Cortex of kidney (tissue), 1 donor: ENCODE data around the gene DPH1.

Source experiments
- DNase-seq: peaks from one replicate; lab custom pipeline; 2025; lab: John Stamatoyannopoulos, UW

Gene DPH1

DNA sequence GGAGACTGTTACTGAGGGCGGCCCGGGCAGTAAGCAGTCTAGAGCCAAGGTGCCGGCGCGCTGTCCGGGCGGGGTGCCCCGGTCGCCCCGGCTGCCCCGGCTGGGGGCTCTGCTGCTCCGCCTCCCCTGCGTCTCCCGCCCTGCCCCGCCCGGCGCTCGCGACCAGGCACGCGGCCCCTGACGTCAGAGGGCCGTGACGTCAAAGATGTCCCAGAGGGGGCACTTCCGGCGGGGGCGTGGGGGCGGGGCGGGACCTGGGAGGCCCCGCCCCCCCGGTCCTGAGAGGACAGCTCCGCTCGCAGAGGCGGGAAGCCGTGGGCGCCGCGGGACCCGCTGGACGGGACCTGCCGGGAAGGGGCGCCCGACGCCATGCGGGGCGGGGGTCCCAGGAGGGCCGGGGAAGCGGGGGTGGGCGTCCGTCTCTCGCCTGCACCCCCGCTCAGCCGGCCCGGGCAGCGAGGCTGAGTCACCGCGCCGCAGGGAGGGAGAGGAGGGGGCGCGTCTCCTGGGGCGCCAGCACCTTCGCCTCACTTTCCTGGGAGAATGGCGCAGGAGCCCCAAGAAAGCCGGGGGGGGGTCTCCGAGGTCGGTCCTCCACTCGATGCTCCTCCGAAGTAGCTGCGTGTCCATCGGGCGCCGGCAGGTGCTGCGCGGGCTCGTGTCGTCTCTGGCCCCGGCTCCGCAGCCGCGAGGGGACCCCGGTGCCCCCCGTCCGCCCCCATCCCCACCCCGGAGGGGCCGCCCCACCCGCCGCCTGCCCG lies 20.5 kb downstream of the DPH1 start:
- no peak for DNase-seq

DNA sequence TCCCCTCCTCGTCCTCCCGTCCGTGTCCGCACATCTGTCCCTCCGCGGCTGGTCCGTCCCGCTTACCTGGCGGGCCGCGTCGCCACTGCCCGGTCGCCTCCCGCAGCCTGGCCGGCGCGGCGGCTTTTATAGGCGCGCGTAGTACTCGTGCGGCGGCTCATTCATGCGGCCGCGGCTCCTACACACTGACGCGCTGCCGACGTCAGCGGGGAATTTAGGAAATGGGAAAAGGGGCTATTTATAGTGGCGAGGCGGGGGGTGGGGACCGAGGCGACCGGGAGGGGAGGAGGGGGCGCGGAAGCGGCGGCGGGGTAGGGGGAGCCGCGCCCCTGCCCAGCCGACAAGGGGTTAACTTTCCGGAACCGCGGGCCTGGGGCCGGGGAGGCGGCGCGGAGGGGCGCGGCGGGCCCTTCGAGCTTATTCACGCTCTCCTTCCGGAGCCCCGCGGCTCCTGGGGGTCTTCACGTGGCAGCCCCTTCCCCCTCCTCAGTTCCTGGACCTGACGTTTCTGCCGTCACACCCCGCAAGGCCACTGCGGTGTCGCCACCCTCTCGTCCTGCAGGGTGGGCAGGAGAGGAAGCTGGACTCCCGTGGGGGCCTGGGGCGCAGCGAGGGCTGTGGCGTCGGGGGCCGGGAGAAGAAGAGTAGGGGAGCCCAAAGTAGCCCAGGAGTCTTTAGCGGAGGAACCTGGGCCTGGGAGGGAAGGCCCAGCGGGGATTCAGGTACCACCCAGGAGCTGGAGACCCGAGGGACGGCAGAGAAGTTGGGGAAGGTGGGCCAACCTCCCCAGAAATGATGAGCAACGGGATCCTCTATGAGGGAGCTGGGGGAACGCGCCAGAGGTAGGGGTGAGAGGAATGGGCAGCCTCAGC lies 21.3 kb downstream of the DPH1 start:
- DNase-seq, result no peak

DNA sequence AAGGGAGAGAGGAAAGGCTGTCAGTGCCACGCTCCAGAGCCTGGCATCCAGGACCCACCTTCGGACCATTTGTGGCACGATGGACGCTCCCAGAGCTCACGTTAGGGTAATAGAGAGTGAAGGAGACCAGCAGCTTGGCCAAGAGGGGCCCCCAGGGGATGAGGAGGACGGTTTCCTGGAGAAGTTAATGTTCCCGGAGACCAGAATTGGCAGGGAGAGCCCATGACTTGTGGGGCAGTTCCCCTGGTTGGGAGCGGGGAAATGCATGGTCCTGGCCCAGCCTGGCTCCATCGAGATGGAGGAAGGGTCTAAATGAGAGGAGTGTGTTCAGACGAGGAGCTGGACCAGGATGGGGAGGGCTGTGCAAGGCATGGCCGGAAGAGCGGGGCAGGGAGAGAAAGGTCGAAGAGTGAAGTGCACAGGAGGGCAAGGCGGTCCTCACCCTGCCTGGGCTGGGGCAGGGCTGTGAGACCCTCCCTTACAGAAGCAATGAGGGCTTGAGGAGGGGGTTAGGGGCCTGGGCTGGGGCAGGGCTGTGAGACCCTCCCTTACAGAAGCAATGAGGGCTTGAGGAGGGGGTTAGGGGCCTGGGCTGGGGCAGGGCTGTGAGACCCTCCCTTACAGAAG lies 22.1 kb downstream of the DPH1 start:
- DNase-seq, result no peak

DNA sequence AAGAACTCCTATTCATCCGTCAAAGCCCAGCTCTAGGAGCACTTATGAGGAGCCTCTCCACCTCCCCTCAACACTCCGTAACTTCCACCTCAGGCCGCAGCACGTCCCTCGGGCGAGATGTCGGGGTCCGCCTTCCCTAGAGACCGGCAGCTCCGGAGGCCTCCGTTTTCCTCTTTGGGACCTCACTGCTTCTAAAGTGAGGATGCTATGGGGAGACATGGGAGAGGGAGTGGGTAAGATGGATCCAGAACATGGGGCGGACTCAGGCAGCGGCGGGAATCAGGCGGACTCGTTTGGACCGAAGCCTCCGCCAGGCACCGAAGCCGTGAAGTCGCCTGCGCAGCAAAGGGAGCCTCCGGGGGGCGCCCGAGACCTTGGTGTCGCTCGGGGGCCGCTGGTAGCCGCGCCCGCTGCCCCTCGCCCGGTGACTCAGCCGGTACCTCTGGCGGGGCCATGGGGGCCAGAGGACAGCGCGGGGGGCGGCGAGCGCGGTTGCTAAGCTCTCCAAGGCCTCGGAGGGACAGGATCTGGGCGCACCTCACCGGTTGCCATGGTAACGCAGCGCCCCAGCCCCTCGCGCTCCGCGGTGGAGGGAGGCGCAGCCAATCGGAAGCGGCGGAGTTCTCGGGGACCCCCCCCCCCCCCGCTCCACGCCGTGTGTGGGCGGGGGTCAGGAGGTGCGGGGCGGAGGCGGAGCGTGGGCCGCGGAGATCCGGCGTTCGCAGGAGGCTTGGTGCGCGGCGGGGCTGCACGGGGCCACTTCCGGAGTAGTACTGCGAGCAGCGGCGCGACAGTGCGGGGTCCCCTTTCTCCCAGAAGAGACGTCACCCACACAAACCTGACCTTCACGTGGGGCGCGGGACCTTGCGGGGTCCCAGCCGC lies 23.7 kb downstream of the DPH1 start:
- DNase-seq, result no peak

DNA sequence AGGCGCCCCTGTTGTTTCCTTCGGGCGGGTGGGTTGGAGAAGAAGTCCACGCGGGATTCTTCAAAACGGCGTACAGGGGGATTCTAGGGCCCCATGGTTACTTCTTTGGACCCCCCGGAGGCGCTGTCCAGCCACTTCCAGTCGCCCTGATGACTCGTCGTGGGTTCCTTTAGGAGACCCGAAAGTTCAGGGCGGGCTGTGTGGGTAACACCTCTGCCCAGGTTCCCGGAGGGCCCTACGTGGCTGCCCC lies 24.2 kb downstream of the DPH1 start:
- no peak for DNase-seq

DNA sequence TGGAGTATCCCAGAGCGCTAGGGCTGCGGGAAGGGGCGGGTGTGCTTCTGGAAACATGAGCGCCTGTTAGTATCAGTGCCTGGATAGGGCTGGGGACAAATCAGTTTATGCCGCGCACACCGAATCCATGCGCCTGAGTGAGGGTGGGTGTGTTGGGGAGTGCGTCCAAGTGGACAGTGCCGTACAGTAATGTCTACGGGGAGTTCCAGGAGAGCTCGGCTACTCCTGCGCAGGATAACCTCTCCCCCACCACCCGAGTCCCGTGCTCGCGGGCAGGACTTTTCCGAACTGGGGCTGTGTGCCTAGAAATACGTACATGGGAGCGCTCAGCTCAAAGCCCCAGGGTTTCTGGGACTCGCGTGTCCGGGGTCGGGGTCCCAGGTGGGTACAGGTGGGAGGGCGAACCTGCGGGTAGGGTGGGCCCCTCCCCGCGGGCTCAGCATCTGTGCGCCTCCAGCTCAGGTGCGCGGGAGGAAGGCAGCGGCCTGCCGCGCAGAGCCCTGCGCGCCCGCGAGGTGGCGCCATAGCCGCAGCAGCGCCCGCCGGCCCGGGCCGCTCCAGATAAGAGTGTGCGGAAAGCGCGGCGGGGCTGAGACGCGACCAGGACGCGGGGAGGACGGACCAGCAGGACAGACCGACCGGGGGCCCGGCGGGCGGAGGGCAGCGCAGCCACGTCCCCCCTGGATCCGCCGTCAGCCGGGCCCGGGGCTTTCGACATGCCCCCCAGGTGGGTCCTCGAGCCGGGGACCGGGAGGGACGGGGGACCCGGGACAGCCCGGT lies 24.7 kb downstream of the DPH1 start, which contains the start of gene HIC1:
Gene HIC1 (plus strand): TSS at position 592 of the 780 bp plus-strand sequence. CDS start 1,588 bp downstream, outside the sequence.
- no peak for DNase-seq

DNA sequence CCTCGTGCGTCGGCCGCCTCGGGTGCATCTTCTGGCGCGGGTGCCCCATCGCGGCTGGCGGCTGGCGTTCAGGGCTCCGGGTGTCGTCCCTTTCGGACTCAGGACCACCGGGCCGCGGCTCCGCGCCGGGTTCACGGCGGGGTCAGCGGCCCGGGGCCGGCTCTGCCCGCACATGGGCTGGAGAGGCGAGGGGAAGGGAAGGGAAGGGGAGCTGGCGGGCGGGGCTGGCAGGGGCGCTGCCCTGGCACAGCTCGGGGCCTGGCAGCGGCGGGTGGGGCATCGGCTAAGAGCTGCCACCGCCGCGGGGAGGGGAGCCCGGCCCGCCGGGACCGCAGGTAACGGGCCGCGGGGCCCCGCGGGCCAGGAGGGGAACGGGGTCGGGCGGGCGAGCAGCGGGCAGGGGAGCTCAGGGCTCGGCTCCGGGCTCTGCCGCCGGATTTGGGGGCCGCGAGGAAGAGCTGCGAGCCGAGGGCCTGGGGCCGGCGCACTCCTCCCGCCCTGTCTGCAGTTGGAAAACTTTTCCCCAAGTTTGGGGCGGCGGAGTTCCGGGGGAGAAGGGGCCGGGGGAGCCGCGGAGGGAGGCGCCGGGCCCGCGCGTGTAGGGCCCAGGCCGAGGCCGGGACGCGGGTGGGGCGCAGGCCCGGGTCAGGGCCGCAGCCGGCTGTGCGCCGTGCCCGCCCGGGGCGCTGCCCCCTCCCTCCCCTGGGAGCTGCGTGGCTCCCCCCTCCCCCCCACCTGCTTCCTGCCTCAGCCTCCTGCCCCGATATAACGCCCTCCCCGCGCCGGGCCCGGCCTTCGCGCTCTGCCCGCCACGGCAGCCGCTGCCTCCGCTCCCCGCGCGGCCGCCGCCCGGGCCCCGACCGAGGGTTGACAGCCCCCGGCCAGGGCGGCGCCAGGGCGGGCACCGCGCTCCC lies 25.6 kb downstream of the DPH1 start:
- no peak for DNase-seq

DNA sequence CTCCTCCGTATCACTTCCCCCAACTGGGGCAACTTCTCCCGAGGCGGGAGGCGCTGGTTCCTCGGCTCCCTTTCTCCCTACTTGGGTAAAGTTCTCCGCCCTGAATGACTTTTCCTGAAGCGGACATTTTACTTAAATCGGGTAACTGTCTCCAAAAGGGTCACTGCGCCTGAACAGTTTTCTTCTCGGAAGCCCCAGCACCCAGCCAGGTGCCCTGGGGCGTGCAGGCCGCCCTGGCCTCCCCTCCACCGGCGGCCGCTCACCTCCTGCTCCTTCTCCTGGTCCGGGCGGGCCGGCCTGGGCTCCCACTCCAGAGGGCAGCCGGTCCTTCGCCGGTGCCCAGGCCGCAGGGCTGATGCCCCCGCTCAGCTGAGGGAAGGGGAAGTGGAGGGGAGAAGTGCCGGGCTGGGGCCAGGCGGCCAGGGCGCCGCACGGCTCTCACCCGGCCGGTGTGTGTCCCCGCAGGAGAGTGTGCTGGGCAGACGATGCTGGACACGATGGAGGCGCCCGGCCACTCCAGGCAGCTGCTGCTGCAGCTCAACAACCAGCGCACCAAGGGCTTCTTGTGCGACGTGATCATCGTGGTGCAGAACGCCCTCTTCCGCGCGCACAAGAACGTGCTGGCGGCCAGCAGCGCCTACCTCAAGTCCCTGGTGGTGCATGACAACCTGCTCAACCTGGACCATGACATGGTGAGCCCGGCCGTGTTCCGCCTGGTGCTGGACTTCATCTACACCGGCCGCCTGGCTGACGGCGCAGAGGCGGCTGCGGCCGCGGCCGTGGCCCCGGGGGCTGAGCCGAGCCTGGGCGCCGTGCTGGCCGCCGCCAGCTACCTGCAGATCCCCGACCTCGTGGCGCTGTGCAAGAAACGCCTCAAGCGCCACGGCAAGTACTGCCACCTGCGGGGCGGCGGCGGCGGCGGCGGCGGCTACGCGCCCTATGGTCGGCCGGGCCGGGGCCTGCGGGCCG lies 26.5 kb downstream of the DPH1 start:
- no peak for DNase-seq

DNA sequence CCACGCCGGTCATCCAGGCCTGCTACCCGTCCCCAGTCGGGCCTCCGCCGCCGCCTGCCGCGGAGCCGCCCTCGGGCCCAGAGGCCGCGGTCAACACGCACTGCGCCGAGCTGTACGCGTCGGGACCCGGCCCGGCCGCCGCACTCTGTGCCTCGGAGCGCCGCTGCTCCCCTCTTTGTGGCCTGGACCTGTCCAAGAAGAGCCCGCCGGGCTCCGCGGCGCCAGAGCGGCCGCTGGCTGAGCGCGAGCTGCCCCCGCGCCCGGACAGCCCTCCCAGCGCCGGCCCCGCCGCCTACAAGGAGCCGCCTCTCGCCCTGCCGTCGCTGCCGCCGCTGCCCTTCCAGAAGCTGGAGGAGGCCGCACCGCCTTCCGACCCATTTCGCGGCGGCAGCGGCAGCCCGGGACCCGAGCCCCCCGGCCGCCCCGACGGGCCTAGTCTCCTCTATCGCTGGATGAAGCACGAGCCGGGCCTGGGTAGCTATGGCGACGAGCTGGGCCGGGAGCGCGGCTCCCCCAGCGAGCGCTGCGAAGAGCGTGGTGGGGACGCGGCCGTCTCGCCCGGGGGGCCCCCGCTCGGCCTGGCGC lies 27.3 kb downstream of the DPH1 start:
- DNase-seq, result no peak

DNA sequence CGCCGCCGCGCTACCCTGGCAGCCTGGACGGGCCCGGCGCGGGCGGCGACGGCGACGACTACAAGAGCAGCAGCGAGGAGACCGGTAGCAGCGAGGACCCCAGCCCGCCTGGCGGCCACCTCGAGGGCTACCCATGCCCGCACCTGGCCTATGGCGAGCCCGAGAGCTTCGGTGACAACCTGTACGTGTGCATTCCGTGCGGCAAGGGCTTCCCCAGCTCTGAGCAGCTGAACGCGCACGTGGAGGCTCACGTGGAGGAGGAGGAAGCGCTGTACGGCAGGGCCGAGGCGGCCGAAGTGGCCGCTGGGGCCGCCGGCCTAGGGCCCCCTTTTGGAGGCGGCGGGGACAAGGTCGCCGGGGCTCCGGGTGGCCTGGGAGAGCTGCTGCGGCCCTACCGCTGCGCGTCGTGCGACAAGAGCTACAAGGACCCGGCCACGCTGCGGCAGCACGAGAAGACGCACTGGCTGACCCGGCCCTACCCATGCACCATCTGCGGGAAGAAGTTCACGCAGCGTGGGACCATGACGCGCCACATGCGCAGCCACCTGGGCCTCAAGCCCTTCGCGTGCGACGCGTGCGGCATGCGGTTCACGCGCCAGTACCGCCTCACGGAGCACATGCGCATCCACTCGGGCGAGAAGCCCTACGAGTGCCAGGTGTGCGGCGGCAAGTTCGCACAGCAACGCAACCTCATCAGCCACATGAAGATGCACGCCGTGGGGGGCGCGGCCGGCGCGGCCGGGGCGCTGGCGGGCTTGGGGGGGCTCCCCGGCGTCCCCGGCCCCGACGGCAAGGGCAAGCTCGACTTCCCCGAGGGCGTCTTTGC lies 28.0 kb downstream of the DPH1 start:
- DNase-seq, result no peak

DNA sequence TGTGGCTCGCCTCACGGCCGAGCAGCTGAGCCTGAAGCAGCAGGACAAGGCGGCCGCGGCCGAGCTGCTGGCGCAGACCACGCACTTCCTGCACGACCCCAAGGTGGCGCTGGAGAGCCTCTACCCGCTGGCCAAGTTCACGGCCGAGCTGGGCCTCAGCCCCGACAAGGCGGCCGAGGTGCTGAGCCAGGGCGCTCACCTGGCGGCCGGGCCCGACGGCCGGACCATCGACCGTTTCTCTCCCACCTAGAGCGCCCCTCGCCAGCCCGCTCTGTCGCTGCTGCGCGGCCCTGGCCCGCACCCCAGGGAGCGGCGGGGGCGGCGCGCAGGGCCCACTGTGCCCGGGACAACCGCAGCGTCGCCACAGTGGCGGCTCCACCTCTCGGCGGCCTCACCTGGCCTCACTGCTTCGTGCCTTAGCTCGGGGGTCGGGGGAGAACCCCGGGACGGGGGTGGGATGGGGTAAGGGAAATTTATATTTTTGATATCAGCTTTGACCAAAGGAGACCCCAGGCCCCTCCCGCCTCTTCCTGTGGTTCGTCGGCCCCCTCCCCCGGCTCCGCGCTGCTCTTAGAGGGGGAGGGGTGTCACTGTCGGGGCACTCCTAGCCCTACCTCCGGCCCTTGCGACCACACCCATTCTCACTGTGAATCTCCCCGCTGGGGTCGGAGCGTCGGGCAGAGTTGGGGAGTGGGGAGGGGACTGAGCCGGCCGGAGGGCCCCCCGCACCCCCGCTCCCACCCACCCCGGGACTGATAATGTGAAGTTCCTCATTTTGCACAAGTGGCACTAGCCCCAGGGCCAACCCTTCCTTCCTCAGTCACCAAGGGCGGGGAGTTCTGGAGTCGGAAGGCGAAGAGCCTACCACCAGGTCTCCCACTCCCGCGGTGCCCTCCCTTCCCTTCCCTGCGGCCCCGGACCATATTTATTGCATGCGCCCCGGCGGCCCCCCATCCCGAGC lies 28.9 kb downstream of the DPH1 start:
- no peak for DNase-seq

DNA sequence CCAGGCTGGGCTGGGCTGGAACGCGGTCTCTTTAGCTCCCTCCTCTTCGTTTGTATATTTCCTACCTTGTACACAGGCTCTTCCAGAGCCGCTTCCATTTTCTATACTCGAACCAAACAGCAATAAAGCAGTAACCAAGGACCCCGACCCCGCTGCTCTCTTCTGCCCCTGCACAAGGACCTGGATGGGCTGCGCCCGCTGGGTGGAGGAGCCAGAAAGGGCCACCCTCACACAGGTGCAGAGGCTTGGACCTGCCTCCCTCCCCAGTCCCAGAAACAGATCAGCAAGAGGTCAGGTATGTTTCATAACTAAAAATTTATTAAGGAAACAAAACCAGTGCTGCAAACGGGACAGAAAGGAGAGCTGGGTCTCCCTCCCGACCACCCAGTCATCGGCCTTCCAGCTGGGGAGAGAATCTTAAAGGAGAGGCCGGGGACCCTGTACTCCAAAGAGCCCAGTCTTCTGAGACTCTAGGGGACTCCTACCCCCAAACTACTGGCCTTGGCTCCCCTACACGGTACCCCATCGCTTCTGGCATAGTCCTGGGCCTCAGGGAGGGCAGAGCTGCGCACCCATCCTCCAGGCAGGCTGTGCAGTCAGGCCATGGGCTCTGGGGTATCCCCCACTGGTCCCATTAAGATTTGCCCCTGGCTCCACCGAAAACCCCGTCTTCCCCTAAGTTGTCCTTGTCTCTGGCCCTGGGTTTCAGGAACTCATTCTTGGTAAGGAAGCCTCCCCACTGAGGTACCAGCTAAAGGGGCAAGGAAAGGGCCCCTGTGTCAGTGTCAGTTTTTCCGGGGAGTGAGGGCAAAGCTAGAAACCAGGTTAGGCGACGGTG lies 29.8 kb downstream of the DPH1 start:
- no peak for DNase-seq

DNA sequence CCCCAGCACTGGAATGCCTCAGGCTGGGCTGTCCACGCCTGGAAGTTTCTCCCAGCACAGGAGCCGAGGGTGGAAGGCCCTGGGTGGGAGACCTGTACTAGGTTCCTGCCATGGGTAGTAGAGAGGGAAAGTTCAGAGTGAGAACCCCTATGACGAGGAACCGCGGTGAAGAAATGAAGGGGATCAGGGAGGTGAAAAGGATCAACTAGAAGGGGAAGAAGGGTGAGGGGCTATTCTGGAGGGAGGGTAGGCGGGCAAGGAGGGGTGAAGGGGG lies 30.4 kb downstream of the DPH1 start:
- DNase-seq, result no peak

DNA sequence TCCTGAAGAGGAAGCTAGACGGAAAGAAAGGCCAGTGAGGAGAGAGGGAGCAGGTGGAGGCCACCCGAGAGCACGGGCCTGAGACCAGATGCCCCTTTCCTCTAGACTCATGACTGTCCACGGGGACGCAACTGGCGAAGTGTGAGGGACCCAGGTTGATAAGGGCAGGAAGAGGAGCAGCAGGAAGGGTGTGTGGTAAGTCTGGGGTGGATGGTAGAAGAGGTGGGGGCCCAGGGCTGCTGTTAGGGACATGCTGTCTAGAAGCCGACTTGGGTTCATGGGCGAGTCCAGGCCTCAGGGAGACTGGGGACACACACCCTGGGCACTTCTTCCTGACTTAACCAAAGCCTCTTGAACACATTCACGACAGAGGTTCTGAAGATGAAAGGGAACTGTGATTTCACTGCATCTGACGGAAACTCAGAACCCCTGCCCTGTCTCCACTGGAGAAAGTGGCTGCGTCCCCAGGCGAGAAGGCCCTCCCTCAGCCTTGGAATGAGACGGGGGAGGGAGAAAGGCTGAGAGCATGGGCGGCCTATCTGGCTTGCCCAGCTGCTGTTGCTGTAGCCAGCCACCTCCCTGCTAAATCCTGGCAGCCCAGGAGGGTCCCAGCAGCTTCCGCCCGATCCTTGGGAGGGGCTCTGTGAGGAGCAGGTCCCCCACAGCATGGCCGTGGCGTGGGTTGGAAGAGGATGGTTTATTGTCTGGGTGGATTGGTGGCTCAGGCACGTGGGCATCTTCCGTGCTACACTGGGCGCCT lies 30.9 kb downstream of the DPH1 start:
- DNase-seq, result no peak

DNA sequence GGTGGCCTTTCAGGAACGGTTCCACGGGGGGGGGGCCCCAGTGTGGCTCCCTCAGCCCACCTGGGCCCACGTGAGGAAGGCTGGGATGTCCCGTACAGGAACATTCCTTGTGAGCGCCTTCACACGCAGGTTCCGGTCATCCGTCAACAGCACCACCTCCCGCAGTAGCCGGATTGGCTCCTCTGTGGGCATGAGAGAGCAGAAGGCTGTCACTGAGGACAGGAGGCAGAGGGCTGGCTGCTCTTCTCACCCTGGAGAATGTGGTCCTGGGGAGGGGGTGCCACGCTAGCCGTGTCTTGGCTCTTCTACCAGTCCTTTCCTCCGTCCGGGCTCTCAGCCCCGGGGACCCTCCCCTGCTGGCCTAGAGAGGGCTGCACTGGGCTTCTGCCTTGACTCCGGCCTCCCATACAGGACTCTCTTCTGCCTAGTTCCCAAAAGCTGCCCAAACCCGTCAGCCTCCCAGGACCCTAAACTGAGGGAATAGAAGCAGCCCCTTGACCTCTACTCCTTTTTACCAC lies 31.5 kb downstream of the DPH1 start:
- DNase-seq, result no peak
